Choroid plexus epithelial cell (primary cell): ENCODE results near the gene STARD13.

Experiments used
- DNase-seq: peaks from one replicate; pipeline ENCODE4 v3.0.0-alpha.2; 2010; ENCODE audit warnings: low read depth
- H3K4me3 ChIP-seq: 2 replicates; pipeline ENCODE4 v1.5.1; 2011; ENCODE audit warnings: low read depth, mild to moderate bottlenecking, control low read depth, low read length, moderate library complexity
- TF ChIP-seq, protein P1 (sequence below): conservative IDR thresholded peaks from 2 replicates; pipeline ENCODE4 v1.5.1; 2011; ENCODE audit warnings: low read depth, mild to moderate bottlenecking, control low read depth, inconsistent platforms, low read length, moderate library complexity

The STARD13 gene, protein sequence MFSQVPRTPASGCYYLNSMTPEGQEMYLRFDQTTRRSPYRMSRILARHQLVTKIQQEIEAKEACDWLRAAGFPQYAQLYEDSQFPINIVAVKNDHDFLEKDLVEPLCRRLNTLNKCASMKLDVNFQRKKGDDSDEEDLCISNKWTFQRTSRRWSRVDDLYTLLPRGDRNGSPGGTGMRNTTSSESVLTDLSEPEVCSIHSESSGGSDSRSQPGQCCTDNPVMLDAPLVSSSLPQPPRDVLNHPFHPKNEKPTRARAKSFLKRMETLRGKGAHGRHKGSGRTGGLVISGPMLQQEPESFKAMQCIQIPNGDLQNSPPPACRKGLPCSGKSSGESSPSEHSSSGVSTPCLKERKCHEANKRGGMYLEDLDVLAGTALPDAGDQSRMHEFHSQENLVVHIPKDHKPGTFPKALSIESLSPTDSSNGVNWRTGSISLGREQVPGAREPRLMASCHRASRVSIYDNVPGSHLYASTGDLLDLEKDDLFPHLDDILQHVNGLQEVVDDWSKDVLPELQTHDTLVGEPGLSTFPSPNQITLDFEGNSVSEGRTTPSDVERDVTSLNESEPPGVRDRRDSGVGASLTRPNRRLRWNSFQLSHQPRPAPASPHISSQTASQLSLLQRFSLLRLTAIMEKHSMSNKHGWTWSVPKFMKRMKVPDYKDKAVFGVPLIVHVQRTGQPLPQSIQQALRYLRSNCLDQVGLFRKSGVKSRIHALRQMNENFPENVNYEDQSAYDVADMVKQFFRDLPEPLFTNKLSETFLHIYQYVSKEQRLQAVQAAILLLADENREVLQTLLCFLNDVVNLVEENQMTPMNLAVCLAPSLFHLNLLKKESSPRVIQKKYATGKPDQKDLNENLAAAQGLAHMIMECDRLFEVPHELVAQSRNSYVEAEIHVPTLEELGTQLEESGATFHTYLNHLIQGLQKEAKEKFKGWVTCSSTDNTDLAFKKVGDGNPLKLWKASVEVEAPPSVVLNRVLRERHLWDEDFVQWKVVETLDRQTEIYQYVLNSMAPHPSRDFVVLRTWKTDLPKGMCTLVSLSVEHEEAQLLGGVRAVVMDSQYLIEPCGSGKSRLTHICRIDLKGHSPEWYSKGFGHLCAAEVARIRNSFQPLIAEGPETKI

DNA sequence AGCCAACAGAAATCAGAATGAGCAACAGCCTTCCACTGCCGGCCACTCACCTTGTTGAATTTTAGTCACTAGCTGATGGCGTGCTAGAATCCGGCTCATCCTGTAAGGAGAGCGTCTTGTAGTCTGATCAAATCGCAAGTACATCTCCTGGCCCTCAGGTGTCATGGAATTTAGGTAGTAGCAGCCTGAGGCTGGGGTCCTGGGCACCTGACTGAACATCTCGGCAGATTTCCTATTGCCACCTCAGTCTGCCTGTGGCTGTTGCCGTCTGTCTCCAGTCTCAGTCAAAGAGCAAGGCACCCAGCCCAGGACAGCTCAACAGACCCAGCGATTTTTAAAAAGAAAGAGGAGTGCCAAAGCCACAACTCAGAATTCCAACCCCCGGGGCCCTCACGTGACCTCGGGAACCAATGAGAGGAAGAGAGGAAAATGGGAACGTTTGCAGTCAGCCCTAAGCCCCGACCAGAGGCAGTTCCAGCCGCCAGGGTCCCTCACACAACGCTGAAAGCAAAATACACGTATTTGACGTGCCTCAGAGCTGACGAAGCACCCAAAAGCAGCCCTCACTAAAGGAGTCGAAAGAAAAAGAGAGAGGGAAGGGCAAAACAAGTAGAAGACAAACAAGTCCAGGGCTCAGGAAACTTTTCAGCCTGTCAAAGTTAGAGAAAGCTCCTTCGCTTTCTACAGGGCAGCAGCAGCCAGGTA lies at the start of gene STARD13:
Gene STARD13, minus strand, starts transcription at position 336 of the 705 bp plus-strand sequence. Its CDS starts 117 bp downstream, at position 219.
- TF ChIP-seq, protein P1, sequence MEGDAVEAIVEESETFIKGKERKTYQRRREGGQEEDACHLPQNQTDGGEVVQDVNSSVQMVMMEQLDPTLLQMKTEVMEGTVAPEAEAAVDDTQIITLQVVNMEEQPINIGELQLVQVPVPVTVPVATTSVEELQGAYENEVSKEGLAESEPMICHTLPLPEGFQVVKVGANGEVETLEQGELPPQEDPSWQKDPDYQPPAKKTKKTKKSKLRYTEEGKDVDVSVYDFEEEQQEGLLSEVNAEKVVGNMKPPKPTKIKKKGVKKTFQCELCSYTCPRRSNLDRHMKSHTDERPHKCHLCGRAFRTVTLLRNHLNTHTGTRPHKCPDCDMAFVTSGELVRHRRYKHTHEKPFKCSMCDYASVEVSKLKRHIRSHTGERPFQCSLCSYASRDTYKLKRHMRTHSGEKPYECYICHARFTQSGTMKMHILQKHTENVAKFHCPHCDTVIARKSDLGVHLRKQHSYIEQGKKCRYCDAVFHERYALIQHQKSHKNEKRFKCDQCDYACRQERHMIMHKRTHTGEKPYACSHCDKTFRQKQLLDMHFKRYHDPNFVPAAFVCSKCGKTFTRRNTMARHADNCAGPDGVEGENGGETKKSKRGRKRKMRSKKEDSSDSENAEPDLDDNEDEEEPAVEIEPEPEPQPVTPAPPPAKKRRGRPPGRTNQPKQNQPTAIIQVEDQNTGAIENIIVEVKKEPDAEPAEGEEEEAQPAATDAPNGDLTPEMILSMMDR = peak; percentile 65
- DNase-seq = peak; percentile 98
- peak within 1 kb of the TSS; percentile 82 for H3K4me3 ChIP-seq

DNA sequence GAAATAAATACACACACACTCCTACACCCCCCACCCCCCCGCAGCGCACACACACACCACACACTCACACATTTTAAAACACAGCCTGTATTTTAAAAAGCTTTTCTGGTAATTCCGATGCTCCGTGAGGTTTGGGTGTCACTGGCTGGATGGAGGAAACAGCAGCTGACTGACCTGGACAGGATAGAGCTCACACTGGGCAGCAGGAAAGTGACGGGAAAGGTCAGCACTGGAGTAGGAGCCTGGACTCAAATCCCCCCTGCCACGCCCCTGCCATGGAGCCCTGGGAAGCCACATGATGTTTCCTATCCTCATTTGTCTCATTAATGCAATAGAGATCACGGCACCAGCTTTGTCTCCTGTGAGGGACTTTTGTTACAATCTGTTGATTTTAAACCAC lies 49.3 kb upstream of the STARD13 start:
- TF ChIP-seq, protein P1 = no peak
- no peak overlapping the region for H3K4me3 ChIP-seq
- no peak for DNase-seq

DNA sequence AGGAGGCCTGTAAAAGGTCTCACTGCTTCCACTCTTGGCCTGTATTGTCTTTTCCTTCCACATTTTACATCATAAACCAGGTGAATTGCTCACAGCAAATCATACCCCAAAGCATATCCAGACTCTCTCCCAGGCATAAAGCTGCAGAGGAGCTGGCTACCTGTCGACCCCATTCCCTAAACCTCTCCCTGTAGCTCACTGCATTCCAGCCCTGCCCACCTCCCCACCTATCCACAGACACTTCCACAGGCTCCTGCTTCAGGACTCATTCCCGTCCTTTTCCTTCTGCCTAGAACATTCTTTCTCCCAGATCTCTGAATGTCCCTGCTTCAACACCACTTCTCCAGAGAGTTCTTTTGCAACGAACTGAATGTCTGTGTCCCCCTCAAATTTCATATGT lies 46.4 kb upstream of the STARD13 start:
- no peak for DNase-seq
- TF ChIP-seq, protein P1 = no peak
- no peak overlapping the region for H3K4me3 ChIP-seq

DNA sequence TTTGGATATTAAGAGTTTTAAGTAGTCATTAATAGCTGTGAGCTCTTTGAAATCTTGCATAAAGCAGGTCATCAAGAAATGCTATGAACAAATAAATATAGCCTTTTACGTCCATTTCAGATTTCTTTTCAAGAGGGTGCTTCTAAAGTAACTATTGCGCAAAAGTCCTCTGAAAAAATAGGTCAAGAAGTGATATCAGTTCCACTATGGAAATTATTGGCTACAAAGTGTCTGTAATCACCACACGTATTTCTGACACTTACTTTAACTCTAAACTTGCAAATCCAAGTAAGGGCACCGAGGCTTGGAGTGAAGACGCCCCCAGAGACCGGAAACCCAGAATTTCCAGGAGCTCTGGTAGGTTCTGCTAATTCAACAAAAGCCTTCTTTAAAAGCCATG lies 44.9 kb upstream of the STARD13 start:
- no peak overlapping the region for H3K4me3 ChIP-seq
- TF ChIP-seq, protein P1 = no peak
- DNase-seq = no peak

DNA sequence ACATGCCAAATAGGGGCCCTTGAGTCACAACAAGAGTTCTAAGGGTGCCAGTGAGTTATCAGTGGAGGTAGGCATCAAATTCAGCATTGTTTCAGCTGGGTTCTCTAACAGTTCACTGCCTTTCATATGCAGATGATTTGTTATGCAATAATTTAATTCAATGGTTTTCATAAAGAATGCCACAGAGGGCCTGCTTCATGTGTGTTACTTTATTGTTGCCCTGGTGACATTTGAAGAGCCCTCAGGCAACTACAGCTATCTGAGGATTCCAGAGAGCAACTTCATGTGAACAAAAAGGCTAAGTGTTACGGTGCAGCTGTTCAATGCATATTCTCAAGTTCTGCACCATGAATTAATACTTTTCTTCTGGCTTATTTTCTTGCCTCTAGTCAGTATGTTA lies 43.1 kb upstream of the STARD13 start:
- no peak overlapping the region for H3K4me3 ChIP-seq
- TF ChIP-seq, protein P1 = no peak
- DNase-seq = no peak

DNA sequence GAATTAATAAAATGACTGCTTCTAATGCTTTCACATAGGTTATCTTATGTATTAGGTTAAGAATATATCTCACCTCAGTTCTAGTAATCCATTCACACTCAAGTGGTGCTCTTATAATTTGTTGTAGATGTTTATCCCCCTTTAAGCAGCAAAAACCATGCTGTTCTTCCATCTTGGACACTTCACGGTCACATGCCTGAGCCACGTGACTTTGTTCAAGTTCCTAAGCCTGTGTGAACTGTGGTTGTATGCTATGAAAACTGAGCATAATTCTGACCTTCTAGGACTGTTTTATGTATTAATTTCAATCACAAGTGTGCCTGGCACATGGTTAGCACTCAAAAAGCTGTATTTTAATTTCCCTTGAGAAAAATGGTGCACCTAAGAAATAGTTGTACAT lies 41.2 kb upstream of the STARD13 start:
- H3K4me3 ChIP-seq = no peak overlapping the region
- TF ChIP-seq, protein P1 = no peak
- no peak for DNase-seq
